Hematopoietic multipotent progenitor cell treated with erythropoietin and hydrocortisone succinate and interleukin-3 and kit ligand, for 17 days (in vitro differentiated cells): Measurements from ENCODE around the gene VWA7.
"Not testable (repeated sequence)": the region's sequence is repeated elsewhere in the genome, so short reads cannot be mapped to it uniquely, and the experiment has no call there.

Experiments
- DNase-seq: peaks from one replicate; pipeline ENCODE4 v3.0.0-alpha.2; 2015; ENCODE audit warnings: low spot score

VWA7 gene

DNA sequence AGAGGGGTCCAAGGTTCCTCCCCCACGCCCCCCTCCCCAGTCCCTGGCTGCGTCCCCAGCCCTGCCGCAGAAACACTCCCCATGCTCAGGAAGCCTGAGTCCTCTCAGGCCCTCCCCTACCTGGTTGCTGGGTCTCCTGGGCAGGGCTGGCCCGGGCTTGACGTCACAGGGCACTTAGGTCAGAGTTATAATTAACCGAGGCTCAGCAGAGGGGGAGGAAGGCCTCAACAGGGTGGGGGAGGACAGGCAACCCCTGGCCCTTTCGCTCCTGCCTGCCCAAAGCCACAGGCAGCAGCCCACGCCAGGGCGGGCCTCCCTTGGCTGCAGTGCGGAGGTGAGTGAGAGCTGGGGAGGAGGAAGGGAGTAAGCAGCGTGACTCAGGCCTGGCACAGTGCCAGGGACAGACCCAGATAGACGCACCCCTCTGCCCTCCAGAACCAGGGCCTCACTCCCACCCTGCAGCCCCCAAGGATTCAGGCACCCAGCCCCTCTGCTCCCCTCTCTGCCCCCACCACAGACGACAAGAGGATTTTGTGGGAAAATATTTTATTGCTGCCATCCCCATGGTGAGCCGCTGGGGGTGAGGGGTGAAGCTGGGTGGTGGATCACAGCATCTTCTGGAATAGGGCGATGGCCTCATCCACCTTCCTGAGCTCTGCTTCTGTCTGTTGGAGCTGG, at the start of gene VWA7:
Gene VWA7, minus strand, starts transcription at position 340 of the 678 bp plus-strand sequence. CDS start 549 bp downstream, outside the sequence.
- peak; percentile 87 for DNase-seq

DNA sequence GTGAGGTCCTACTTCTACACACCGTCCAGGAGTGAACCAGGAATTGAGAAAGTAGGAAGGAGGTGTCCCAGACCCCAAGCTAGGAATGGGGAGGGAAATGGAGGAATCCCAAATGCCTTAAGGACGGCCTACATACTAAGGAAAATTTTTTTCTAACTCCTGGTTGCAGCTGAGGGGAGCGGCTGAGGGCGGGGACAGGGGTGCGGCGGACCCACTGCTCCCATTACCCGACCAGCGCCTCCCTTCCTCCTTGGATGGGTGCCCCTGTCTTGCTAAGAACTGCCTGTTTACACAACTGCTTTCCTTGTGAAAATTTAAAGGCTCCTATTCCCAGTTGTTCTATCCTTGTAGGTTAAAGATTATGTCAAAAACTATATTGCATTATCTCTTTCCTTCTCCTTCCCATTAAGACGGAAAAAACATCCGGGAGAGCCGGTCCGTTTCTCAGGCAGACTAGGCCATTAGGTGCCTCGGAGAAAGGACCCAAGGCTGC, 49.7 kb upstream of the VWA7 start:
- no peak for DNase-seq

DNA sequence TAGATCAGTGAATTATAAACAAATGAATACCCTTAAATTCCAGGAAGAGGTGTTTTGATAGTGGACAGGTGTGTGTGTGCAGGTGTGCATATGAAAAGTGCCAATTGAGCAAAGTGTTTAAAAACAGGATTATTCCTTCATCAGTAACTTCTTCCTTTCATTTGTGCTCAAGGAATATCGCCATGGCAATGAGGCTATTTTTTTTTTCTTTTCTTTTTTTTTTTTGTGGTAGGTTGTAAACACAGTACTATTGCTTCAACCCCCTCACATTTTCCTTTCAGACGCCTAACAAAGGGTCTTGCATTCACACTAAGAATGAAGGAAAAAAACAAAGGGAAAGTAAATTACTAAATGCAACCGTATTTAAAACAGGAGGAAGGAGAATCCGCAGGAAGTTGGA, 48.4 kb upstream of the VWA7 start:
- no peak for DNase-seq

DNA sequence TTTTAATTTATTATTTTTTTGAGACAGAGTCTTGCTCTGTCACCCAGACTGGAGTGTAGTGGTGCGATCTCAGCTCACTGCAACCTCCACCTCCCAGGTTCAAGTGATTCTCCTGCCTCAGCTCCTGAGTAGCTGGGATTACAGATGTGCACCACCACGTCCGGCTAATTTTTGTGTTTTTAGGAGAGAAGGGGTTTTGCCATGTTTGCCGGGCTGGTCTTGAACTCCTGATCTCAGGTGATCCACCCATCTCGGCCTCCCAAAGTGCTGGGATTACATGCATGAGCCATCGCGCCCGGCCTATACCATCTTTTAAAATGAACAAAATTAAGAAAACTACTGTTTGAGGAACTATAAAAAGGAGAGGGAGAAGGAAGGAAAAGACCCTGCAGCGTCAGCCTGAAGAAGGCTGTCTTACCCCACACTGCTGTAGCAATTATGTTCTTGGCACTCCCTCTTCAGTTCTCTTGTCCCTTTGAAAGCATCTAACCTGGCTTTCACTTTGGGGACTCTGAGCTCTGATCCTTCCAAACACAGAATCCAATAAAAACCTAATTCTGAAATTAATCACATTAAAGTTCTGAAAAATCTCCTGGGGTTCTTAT, 46.6 kb upstream of the VWA7 start:
- not testable (repeated sequence) for DNase-seq

DNA sequence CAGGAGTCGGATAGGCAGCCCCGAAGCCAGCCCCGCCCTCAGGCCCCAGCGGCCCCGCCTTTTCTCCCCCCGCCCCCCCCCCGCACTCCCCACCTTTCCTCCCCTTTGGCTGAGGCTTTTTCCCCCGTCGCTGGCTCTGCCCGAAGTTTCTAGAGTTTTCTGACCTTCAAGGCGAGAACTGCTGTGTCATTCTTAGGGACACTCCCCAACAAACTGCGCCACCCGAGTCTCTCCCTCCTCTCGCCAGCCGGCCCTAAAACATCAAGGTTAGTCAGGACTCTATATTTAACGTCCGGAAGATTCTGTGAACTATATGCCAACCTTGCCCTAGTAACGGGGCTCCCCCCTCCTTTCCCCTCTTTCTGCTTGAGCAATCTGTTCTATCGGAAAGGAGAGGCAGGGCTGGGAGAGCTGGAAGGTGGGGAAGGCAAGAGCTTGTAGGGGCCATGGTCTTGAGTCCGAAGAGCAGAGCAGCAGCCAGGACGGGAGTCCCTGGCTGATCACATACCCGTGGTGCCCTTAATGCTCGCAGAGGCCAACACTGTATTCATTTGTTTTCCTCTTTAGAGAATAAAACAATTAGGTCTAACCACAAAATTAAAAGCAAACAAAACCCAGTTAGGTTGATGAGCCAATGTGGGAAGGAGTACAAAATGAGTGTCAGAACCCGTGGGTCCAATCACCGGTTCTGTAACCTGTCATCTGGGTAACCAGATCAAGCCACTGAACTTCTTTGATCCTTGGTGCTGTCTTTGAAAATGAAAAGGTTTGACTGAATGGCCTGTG, 45.1 kb upstream of the VWA7 start:
- peak; percentile 97 for DNase-seq

- peak; percentile 89 for DNase-seq
Observed at GRCh38 chr6:31821301-31822035, 44.3 kb upstream of the VWA7 start.

- not testable (repeated sequence) for DNase-seq
Observed at GRCh38 chr6:31820399-31820798, 43.3 kb upstream of the VWA7 start.

DNA sequence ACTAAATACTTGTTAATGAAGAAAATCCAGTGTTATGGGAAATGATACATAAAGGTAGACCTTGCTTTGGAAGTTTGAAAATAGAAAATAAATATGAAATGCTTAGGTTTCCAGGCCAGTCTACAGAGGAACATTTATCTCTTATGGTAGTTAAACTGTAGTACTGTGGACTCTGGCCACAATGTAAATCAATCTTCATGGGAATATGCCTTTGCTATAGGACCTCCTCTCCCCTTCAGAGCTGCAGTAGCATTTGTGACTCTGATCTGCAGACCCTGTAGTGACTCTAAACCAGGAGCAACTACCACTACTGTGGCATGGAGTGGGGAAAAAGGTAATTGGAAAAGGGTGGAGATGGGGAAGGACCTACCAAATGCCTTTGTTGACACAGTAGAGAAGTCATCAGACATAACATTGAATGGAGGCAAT, 42.8 kb upstream of the VWA7 start:
- DNase-seq = no peak

- not testable (repeated sequence) for DNase-seq
Observed at GRCh38 chr6:31817929-31818511, 40.9 kb upstream of the VWA7 start.

- DNase-seq = not testable (repeated sequence)
Observed at GRCh38 chr6:31817133-31817928, 40.2 kb upstream of the VWA7 start.

- DNase-seq = peak; percentile 90
Observed at GRCh38 chr6:31815025-31815838, 38.1 kb upstream of the VWA7 start, which contains the start of the genes HSPA1A and HSPA1L. Gene HSPA1A (plus strand): TSS chr6:31815543. CDS start chr6:31815757, 214 bp downstream. Gene HSPA1L (minus strand): TSS chr6:31815283. CDS start chr6:31811972, 3,311 bp downstream.

DNA sequence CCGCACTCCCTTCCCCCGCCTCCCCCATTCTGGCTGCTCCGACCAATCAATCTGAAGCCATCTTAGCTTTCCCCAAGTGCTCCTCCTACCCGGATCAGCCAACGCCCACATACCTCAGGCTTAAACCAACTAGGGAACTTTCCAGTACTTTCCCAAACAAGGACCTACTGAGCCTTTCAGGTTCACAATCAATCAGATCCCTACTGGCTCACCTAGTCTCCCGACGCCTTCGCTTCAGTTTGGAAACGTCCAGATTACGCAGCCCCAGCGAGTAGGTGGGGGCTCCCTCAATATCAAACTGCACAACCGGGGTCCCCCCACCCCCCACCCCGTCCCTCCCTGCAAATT, 37.5 kb upstream of the VWA7 start:
- DNase-seq = peak; percentile 88

GRCh38 chr6:31813465-31813849, 36.3 kb upstream of the VWA7 start:
- no peak for DNase-seq

DNA sequence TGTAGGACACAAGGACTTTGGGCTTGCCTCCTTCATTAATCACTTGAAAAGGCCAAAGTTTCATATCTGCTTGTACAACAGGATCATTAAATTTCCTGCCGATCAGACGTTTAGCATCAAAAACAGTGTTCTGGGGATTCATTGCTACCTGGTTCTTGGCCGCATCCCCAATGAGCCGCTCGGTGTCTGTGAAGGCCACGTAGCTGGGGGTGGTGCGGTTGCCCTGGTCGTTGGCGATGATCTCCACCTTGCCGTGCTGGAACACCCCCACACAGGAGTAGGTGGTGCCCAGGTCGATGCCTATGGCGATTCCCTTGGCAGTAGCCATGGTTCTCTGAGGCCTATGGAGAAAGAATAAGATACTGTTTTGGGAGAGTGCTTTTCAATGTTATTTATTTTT, 34.5 kb upstream of the VWA7 start:
- no peak for DNase-seq

GRCh38 chr6:31808599-31808998, 31.5 kb upstream of the VWA7 start:
- DNase-seq = not testable (repeated sequence)

GRCh38 chr6:31806470-31807272, 29.5 kb upstream of the VWA7 start, which contains the start of gene LSM2:
Gene LSM2 (minus strand): TSS chr6:31806966. CDS start chr6:31806757, 209 bp downstream.
- peak; percentile 98 for DNase-seq

- no peak for DNase-seq
Observed at GRCh38 chr6:31805939-31806469, 28.9 kb upstream of the VWA7 start.
